Suprapubic skin (tissue), 4 donors: ENCODE data around the gene ACSS3.

Source experiments
- CTCF ChIP-seq, 2 donors: fragments of 200-600 bp in 1 of 2; fragments of 450-650 bp in 1 of 2; sonication (generic) in 1 of 2; IDR thresholded peaks; one replicate each; pipeline ENCODE4 v1.5.1; 2016 to 2019; ENCODE audit warnings: antibody characterized with exemption in 2 of 2, mild to moderate bottlenecking in 1 of 2, moderate library complexity in 1 of 2
- EP300 ChIP-seq: sonication (generic); formaldehyde crosslinking; IDR thresholded peaks from one replicate; pipeline ENCODE4 v1.6.1; 2017; ENCODE audit warnings: antibody characterized with exemption
- POLR2A ChIP-seq, 2 donors: fragments of 450-650 bp; IDR thresholded peaks; one replicate each; pipeline ENCODE4 v1.6.1; 2017; ENCODE audit warnings: antibody characterized with exemption in 2 of 2, mild to moderate bottlenecking in 2 of 2, moderate library complexity in 2 of 2
- POLR2AphosphoS5 ChIP-seq, 3 donors: sonication (generic); formaldehyde crosslinking; IDR thresholded peaks; one replicate each; pipeline ENCODE4 v1.6.1; 2017; ENCODE audit warnings: antibody characterized with exemption in 3 of 3

- TF ChIP-seq CTCF (IDR thresholded peaks at IDR 0.05) (no peak), POLR2A (IDR thresholded peaks at IDR 0.05) (no peak), EP300 (no peak), POLR2AphosphoS5 (IDR thresholded peaks at IDR 0.05) (no peak)
Measured at GRCh38 chr12:81167694-81168093, 89.8 kb downstream of the ACSS3 start.
